ENCODE results near the gene FOXM1.

Gene FOXM1

DNA sequence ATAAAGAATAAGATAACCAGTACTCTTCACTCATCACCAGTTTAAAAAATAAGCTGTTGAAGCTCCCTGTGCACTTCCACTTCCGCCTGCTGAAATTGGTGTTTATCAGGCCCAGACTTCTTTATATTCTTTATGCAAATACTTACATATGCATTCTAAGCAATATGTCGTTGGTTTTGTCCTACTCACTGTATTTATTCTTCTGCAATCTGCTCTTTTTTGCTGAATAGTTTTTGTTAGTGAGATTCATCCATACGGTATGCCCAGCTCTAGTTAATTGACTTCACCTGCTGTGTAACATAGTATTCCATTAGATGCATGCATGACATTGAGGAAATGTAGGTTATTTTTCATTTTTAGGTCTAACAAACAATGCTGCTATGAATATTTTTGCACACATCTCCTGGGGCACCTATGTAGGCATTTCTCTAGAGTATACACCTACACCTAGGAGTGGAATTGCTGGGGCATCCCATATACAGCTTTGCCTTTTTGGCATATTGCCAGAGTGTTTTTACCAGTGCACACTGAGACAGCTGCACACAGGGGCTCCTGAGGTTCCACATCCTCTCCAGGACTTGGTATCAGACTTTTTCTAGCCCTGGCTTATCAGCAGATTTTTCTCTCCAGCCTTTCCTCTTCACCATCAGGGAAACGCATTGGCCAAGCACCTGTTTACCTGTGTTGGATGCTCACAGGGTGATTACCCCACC lies 41.1 kb downstream of the FOXM1 start:
- DNase-seq, result no peak

DNA sequence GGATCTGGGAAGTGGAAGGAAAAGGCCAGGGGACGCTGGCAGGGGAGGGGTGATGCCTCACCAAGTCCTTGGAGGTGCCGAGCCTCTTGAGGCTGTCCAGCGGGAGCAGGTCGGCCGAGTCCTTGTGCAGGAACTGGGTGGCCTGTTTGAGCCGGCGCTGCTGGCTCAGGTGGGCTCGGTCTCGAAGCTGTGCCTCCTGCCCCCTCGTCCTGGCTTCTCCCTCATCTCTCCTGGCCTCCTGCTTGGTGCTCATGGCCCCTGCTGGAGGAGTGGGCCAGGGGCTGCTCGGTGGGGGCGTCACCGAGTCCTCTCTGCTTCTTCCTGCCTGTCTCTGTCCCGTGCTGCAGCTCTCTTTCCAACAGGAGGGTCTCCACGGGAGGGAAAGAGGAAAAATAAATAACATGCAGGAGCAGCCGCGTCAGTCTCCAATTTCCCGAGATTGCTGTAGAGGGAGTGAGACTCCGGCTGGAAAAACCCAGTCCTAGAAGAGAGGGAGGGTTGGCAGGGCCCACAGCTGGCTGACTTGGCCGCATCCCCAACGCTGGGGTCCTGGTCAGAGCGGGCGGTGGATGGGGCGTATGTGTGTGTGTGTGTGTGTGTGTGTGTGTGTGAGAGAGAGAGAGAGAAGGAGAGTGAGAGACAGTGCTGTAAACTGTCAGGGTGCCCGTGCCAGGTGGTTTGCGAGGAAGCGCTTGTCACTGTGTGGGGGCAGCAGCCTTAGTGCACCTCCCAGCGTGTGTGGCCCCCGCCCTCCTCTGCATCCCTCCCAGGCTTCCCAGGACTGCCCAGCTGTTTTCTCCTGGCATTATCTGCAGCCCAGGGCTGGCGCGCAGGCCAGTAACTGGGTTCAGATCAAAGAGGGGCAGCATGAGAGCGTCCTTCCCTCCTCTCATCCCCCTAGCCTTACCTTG lies 42.1 kb downstream of the FOXM1 start, which contains the start of gene NRIP2:
NRIP2 (minus strand) TSS at position 455 of the 911 bp plus-strand sequence; CDS start at position 403, 52 bp downstream.
- DNase-seq, result no peak

DNA sequence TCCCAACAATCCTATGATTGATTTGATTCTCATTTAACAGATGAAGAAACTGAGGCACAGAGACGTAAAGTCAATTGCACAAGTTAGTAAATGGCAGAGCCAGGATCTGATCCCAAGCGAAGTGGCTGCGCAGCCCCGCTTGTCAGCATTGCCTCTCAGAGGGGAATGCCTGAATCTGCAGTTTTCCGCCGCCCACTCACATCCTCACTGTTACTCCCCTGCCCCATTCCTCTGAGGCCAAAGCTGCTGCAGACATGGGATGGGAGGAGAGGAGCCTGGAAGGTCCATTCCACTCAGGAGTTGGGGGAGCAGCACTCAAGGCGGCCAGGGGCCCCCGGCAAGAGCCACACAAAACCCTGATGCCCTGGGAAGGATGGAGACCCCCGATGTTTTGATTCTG lies 43.2 kb downstream of the FOXM1 start:
- DNase-seq, result no peak

DNA sequence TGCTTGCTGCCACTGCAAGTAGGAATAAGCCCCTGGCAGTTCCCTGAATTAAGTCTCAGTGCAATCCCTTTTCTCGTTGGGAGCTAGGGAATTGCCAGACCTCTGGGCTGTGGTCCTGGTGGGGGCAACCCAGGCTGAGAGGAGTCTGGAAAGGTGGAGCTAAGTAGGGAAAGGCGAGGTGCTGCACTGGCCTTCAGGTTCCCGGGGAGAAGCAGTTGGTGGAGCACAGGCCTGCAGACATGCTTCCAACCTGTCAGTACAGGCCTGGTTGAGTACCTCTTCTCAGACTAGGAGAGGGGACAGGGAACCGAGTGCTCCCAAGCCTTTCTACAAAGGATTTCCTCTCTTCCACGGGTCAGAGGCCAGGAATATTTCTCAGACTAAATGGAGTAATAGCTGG lies 43.6 kb downstream of the FOXM1 start:
- no peak for DNase-seq

DNA sequence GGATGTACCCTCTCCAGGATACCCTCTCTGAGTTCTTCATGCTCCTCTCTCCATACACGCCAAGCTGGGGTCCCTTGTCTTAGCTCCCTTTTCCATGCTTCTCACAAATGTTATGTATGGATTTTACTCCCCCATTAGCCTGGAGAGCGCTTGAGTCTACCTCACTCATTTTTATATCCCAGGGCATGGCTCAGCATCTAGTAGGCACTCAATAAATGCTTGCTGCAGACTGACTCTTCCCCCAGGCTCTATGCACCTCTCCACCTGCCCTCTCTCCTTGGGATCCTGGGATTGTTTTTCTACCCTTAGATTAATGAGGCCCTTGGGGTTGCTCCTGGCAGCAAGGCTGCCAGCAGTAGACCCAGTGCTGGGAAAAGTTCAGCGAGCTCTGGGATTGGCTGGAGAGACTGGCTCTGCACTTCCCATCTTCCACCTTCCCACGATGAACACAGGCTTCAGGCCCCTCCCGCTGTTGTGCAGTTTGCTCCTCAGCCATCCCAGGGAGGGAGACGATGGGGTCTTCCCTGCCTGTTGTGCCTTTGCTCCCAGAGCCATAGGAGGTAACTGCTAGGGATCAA lies 44.3 kb downstream of the FOXM1 start:
- DNase-seq, result no peak

DNA sequence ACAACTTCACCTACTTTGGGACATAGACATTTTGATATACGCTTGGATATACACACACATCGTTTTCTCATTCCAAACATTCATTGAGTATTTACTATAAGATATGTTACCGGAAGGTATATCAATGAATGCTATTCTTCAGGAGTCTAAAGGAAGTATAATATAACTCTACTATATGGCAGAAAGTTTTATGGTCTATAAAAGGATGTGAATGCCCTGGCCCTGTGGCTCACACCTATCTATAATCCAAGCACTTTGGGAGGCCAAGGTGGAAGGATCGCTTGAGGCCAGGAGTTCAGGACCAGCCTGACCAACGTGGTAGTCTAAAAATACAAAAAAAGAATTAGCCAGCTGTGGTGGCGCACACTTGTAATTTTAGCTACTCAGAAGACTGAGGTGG lies 47.7 kb downstream of the FOXM1 start:
- no peak for DNase-seq

DNA sequence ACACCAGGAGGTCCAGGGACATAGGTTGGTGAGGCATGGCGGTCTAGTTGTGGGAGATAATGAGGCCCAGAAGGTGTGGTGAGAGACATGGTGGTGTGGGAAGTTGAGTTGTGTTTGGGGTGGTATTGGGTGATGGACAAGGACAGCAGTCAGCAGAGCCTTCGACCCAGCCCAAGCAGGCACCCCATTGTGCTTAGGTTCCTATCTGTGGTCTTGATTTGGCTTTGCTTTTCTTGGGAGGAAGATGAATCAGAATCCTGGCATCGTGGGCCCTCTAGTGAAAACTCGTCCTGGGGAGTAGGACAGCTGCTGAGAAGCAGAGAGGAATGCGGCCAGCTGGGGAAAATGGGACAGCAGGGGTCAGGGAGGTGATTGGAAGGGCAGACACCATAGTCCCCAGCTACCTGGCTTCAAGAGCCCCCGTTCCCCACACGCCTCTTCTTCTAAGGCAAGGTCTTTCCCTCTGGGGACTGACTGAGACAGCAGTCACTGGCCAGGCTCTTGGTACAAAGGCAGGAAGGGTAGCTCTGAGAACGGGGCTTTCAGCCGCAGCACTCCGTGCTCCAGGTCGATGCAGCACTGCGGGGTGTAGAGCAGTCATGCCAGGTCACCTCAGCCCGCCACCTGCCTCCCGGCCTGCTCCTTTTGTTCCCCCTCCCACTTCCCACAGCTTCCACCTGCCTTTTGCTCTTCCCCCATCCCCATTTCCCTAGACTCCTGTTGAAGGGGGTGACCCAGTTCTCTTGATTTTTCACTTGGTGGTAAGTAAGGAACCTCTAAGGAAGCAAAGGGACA lies 50.1 kb downstream of the FOXM1 start:
- no peak for DNase-seq

DNA sequence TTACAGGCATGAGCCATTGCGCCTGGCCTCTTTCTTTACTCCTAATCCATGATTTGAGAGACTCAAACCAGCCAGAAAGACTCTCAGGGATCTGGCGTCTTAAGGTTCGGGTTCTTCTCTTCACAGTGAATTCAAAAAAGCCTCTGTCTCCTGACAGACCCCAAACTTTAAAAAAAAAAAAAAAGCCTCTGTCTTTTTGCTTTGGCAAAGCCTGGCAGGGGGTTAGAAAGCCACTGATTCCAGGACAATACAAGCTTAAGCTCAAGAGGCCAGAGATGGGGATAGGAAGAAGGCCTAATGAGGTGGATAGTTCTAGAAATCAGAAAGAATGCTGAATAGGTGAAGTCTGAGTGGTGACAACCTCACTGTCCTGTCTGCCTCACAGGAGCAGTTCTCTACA lies 50.9 kb downstream of the FOXM1 start:
- no peak for DNase-seq

DNA sequence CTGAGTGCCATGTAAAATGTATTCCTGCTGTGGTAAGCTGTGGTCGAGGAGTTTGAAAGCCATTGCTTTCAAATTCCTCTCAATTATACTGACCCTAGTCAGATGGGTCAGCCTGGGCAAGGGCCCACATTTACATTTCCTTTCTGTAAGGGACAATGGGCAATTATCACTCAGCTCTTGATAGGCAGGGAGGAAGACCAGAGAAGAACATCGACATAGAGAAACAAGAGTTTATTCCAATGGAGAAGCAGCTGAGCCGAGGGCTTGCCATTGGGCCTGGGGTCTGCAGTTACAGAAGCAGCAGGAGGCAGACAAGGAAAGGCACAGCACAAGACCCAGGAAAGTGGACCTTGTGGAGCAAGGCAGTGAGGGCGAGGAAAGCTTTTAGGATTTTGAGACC lies 51.8 kb downstream of the FOXM1 start:
- DNase-seq, result no peak

DNA sequence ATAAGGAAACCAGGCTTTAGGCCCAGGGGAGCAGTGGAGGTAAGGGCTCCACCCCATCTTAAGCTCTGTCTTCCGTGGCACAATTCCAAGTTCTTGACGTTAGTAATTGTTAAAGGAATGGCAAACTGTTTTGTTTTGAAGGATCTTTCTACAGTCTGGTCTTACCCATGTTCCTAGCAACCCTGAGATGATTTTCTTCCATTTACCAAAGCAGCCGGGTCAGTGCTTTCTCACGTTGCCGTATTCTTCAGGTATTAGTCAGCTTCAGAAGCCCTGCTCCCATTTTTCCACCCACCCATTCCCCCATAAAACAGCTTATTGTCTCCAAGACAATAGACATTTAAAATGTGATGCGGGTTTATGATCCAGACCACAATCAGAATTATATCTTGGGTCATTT lies 52.4 kb downstream of the FOXM1 start:
- no peak for DNase-seq

DNA sequence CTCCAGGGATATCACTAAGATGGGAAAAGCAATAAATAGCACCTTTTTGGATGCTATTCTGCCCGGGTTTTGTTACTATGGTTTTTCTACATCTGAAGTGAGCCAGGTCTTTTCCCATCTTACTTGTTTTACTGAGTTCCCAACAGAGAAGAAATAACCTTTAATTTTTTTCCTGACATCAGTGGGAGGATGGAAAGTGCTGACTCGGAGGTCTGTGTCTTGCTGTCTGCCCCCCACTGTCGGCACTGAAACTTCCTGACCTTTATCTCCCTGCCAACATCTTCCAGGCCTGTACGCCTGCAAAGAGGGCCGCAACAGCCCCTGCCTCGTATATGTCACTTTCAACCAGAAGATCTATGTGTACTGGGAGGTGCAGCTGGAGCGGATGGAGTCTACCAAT lies 53.5 kb downstream of the FOXM1 start:
- no peak for DNase-seq

DNA sequence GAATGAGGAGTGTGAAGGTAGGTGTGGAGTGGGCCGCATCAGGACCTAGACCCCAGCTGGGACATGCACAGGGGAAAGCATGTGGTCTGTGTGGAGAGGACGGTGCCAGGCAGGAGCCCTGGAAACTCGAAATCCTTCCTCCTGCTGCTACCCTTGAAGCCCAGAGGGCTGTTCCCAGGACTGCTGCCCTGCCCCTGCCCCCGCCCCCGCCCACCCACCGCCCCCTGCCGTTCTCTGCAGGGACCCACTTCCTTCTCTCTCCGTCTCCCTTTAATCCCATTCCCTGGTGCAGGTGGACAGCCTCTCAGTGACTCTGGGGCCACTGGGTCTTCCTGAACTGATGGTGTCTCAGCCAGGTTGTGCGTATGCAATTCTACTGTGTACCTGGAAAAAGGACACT lies 56.5 kb downstream of the FOXM1 start:
- DNase-seq, result no peak

DNA sequence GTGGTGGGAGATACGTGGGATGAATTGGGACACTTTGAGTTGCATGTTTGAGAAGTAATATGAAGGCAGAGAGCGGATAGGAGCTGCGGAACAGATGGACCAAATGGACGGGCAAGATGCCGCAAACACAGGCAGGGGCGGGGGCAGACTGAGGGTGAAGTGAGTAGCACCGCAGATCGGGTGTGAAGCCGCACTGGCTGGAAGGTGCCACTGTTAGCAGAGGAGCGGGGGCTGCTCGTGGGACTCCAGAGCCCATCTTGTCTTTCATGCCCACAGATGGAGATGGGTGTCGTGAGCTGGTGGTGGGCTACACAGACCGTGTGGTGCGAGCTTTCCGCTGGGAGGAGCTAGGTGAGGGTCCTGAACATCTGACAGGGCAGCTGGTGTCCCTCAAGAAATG lies 57.2 kb downstream of the FOXM1 start:
- DNase-seq, result no peak

DNA sequence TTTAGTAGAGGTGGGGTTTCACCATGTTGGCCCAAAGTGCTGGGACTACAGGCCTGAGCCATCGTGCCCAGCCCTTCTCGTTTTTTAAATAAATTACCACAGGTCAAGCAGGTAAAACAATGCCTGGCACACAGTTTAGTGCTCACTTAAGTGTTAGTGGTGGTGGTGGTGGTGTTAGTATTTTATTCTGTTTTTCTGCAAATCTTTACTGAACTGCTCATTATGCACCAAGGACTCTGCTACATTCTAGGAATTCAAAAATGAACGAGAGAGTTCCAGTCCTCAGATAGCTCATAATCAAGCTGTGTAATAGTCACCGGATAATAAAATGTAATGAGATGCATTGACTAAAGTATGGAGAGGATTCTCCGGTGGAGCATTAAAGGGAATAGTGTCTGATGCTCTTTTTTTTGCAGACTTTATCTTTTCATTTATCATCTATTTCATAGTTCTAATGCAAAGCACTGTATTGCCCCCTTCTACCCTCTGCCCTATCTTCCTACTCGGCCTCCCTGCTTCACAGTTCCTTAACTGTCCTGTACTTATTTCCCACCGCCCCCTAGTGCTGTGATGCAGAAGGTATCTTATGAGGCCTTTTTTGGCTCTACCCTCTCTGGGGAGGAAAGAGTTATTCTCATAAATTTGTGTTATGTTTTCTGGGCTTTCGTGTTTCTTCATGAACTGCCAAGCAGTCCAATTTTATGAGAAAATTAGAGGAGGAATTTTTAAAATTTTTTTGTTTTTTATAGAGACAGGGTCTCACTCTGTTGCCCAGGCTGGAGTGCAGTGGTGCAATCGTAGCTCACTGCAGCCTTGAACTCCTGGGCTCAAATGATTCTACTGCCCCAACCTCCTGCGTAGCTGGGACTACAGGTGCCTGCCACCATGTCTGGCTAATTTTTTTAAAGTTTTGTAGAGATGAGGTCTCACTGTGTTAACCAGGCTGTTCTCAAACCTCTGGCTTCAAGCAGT lies 63.5 kb downstream of the FOXM1 start:
- DNase-seq, result peak; percentile 86

DNA sequence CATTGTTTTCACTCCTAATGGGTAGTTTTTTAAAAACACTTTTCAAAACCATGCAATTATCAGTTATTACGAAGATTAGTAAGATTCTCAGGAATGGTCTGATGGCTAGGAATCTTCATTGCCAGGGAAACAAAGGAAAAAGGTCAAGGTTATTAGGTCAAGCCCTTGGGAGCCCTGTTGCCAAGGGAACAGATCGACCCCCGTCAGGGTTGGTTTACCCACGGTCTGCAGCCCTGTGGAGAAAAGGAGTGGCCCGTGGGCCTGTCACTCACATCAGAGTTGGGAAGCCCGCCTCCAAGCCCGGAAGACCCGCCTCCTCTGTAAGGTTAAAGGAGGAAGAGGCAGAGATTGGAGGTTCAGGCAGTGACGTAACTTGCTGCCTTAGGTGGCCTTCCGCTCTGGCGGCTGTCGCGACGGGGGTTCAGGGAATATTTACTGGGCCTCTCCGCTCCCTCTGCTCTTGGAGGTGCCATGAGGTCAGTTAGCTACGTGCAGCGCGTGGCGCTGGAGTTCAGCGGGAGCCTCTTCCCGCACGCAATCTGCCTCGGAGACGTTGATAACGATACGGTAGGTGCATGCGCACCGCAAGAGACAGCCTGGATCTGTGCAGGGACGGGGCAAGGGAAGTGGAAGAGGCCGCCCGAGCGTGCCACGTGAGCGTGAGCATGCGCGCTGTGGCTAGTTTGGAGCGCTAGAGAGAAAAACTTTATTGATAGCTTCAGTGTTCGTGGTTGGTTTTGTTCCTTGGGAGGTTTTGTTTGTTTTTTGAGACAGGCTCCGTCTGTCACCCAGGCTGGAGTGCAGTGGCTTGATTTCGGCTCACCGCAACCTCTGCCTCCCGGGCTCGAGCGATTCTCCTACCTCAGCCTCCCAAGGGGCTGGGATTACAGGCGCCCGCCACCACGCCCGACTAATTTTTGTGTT lies 64.4 kb downstream of the FOXM1 start, which contains the start of gene ITFG2:
ITFG2 (plus strand) TSS at position 379 of the 924 bp plus-strand sequence; CDS start at position 472, 93 bp downstream.
- peak; percentile 99 for DNase-seq

DNA sequence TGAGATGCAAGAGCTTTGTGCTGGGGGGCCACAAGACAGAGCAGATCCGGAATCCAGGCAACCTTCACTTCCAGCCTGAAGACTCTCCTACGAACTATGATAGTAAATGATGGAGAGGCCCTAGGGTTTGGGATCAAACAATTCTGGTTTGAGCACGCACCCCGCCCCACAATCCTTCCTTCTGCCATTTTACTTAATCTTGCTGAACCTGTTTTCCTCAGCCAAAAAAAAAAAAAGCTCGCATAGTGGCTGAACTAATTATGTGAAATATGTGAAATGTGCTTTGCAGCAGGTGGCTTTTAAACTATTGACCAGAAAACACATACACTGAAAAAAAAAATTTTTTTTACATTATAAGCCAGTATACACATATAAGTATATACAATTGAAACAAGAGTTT lies 65.2 kb downstream of the FOXM1 start:
- DNase-seq, result no peak

Data from OCI-M1 (cell line).